WI38 (cell line): Measurements from ENCODE around the gene CFAP43.
A peak's percentile ranks its signal among the peaks of the same experiment; 100 is the strongest.

Experiments
- H3K4me3 ChIP-seq: 2 replicates; pipeline ENCODE4 v1.5.1; 2011; ENCODE audit warnings: low read depth, mild to moderate bottlenecking, control low read depth, low read length
- CTCF ChIP-seq: IDR thresholded peaks from 2 replicates; pipeline ENCODE4 v1.5.1; 2012; ENCODE audit warnings: low read depth, mild to moderate bottlenecking, control low read depth, low read length

CFAP43 gene

DNA sequence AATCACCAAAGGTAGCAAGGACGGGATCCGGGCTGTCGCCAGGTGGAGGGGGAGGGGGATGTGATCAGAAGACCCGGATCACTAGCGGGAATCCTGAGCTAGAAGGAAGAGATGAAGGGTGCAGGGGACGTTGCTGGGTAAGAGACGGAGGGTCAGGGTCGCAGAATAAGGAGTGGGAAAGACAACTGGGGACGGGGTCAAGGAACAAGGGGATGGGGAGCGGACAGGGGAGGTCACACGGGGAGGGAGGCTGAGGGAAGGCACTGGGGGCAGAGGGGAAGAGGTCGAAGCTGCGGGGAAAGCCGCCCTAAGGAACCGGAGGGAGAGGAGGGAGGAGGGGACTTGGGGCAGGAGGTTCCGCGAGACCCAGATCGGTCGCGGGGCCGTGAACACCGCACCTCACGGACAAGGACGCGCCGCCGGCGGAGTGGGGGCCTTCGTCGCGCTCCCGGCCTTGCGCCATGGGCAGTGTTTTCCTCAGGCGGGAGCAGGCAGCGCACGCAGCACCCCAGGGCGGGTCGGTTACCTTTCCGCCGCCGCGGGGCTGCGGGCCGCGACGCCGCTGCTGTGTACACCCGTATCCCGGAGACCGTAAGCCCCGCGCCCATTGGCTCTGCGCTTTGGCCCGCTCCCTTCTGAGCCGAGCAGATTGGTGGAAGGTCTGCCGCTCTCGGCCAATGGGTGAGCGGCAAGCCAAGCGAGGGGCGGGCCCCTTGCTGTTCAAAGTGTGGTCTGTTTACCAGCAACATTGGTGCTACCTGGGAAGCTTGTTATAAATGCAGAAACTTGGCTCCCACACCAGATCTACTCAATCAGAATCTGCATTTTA lies at the start of gene CFAP43:
TSS of gene CFAP43 (minus strand) at position 581 of the 829 bp plus-strand sequence. CDS start at position 463, 118 bp downstream.
- TF ChIP-seq CTCF: no peak
- H3K4me3 ChIP-seq: peak within 1 kb of the TSS; percentile 82

DNA sequence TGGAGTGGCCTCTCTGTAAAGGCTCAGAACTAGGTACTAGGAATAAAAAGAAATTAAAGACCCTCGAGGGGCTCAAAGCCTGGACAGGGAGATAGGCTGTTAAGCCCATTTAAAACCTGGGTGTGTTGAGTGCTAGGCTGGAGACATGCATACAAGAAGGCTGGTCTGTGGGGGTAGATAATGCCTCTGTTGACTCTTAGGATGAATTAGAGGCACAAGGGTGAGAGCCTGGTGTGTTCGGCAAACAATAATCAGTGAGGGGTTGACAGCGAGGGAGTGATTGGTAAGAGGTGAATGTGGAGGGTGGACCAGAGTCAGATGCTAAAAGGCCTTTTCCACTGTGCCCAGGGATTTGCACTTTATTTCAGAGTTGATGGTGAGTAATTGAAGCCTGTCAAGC lies 49.5 kb upstream of the CFAP43 start:
- TF ChIP-seq CTCF: no peak

GRCh38 chr10:104279550-104280259 lies 47.5 kb upstream of the CFAP43 start:
- H3K4me3 ChIP-seq: no peak overlapping the region
- TF ChIP-seq CTCF: no peak

More for the DNA sequence above, 49.5 kb upstream of the CFAP43 start:
- H3K4me3 ChIP-seq: no peak overlapping the region

GRCh38 chr10:104277785-104278184 lies 45.6 kb upstream of the CFAP43 start:
- no peak for TF ChIP-seq CTCF
- H3K4me3 ChIP-seq: no peak overlapping the region

DNA sequence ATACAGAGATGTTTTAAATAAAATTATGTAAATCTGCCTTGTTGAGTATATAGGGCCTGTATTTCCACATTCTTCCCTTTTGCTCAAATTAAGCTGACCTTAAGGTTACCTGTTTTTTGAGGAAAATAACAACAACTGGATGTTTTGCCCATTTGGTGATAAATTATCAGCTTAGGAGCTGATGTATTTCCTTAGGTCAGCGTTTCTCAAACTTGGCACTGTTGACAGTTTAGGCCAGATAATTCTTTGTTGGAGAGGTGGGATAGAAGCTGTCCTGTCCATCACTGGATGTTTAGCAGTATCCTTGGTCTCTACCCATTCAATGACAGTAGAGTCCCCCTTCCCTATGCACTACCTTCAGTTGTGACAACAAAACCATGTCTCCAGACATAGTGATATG lies 44.0 kb upstream of the CFAP43 start:
- H3K4me3 ChIP-seq: no peak overlapping the region
- no peak for TF ChIP-seq CTCF

GRCh38 chr10:104274762-104275721 lies 42.9 kb upstream of the CFAP43 start:
- no peak overlapping the region for H3K4me3 ChIP-seq

More at GRCh38 chr10:104274762-104275721, 42.9 kb upstream of the CFAP43 start:
- peak; percentile 74 for TF ChIP-seq CTCF
